ENCODE data around the gene DYNLT1.
"Not testable (repeated sequence)": the region's sequence is repeated elsewhere in the genome, so short reads cannot be mapped to it uniquely, and the experiment has no call there.

The DYNLT1 gene

DNA sequence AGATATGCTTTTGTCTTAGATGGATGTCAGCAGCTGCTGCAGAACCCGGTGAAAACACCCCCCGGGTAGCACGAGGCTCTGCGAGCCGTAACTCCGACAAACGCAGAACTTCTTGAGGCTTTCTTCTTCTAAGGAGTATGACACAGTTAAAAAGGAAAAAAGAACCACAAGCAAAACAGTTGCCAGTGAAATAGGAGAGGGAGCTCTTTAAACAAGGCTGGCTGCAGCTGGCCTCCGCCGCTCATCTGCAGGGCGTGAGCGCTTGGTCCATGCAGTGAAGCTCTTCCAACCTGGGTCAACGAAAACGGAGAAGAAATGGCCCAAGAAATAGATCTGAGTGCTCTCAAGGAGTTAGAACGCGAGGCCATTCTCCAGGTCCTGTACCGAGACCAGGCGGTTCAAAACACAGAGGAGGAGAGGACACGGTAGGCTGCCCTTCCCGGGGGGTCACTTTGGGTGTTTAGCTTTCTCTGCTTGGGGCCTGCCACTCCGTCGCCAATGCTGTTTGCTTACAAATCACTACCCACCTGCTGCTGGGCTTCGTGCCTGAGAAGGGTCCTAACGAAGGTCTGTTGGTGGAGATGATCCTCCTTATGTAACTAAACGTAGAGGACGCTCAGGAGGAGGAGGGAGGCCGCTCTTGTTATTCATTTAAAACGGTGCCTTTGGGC is 18.5 kb upstream of the DYNLT1 start:
- no peak for DNase-seq

DNA sequence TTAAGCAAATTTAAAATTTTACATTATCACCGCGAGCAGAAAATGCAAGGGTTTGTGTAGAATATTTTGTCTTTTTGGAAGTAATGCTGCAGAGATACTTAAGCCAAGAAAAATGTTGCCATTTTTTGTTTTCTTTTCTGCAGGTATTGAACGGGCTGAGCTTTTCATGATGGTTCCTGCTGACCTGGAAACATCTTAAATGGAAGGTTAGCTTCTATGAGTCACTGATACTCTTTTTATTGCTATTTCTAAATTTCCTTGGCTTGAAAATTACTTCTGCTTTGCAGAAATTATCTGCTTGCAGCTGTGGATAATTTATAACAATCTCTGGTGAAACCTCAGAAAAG is 18.0 kb upstream of the DYNLT1 start:
- DNase-seq, result no peak

DNA sequence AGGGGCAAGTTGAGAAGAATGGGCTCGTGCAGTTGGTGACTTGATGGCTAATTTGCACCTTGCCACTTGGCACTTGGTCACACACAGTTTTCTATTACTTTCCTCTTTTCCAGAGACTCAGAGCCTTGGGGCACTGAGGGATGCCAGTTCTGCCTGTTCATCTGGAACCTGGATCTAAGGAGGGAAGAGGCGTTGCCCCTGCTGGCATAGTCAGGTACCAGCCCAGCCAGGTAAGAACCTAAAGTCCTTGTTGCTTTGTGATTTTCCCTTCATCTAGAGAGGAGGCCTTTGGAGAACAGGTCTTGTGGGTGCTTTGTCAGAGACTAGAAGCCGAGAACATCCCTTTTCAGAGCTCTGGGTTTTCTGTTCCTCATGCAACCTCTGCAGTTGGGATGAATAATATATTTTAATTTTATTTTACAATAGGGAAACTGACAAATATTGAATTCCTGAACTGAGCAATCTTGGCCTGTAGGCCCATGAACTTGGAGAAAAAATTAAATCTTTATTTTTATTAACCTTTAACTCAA is 16.7 kb upstream of the DYNLT1 start:
- no peak for DNase-seq

DNA sequence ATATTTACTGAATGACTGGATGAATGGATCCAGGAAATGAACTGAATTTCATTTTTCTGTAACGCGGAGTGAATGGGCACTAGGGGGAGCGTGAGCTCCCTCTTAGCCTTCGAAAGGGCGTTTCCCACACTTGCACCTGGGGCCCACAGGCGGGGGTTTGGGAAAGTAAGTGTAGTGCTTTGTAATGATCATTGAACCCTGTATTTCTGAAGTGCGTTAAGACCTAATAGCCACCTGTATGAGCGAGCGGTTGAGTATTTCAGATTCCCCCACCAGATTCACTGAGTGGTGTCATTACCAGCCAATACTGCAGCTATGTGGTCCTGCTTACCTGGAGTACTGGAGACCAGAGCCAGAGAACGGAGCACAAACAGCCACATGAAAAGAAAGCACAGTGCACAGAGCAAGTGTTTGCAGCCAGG is 15.8 kb upstream of the DYNLT1 start:
- no peak for DNase-seq

DNA sequence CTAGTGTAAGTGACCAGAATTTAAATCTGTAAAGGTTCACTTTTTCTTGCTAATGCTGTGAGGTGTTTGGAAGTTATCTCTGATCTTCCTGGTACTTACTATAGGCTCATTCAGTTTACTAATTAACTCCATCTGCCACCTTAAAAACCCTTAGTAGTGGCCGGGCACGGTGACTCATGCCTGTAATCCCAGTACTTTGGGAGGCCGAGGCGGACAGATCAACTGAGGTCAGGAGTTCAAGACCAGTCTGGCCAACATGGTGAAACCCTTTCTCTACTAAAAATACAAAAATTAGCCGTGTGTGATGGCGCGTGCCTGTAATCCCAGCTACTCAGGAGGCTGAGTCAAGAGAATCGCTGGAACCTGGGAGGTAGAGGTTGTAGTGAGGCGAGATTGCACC is 12.4 kb upstream of the DYNLT1 start:
- peak; percentile 44 for DNase-seq

DNA sequence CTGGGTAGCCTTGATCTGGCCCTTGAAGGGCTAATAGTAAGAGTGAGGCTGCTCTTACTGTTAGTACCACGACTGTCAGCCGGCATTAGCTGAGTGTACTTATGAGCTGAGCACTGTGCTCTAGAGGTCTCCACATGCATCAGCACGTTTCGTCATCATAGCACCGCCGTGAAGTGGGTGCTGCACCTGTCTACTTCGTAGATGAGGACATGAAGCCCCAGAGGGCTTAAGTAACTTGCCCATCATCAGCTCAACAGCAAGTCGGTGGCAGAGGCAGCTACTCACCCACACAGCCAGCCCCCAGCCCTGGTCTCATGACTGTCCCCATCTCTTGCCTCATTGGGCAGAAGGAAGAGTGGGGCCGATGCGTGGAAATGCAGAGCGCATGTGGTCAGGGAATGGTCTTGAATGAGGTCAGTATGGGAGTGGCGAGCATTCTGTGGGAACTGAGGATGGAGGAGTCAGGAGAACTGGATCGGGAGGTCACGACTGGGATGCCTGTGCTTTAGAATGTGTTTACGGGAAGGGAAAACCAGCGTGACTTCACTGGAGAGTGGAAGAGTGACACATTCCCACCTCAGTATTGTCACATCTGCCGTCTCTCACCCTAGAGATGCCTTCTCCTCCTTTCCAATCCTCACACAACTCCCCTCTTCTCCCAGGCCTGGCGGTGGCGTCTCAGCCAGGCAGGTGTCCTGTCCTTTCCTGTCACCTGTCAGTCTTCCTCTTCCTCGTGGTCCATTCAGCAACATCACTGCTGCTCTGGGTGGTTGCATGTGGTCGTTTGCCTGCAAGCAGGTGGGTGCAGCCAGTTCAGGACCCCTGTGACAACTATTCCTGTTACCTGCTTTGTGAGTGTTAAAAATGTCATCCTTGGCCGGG is 11.3 kb upstream of the DYNLT1 start:
- no peak for DNase-seq

DNA sequence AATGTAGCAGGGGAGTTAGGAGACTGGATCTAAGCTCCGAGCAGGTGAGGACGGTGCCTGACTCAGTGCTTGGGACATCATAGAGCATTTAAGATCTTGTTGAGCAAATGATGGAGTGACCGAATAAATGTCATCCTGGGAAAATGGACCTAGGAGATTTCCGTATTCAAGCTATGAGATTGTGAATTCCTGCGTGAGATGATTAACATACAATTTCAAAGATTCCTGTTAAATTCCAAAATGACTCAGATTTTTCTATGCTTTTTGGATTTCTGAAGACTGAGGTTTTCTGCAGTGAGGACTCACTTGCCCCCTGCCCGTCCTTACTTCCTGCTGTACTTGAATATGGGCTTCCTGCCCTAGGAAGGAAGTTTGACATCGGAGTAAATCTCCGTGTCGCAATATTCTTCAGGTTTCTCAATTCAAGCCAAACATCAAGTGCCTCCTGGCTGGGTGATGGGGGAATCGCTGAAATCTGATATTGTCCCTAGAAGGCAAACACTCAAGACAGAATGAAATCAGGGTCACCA is 10.5 kb upstream of the DYNLT1 start:
- no peak for DNase-seq

DNA sequence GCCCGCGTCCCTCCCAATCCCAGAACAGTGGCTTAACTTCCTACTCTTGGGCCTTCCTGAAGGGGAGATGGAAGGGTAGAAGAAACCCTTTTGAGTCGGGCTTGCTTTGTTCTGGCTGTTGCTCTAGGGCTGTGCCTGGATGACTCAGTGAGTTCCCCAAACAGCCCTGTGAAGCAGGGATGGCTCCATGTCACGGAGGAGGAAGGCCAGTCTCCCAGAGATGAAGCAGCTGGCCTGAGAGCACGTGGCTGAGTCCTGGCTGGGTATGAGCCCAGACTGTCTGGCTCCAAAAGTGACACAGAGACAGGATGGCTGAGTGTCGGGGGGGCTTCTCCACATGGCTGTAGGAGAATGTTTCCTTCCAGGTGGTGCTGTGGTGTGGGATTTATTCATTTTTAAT is 10.0 kb upstream of the DYNLT1 start:
- DNase-seq, result peak; percentile 30

DNA sequence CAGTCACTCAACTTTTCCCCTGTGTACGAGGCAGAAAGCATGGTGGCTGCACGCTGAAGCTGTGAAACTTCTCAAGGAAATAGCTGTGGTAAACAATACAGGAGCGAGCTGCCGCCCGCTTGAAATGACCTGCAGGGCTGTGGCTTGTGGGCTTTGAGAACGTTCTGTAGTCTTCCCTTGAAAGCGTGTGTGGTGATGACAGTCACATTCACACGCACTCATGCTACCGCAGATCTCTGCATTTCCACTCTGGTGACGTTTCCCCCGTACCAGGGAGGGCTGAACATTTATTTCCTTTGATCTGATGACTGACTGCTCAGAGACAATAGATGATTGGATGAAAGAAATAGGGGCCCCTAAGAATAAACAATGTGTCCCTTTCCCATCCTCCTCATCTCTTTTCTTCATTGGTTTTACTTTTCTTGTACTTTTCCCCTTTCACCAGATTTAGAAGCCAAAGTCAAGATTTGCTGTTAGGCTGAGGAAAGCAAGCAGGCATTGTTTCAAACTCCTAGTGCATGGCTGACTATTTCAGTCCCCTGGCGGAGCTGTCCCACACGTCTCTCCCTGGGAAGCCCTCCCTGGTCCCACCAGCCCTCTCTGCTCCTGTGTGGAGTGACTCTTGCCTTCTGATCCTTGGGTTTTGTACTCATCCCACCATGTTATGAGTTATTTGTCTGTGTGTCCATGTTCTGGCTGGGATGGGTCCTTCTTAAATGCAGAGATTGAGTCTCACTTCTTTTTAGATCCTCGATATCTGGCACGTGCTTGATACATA is 9.2 kb upstream of the DYNLT1 start:
- DNase-seq, result no peak

DNA sequence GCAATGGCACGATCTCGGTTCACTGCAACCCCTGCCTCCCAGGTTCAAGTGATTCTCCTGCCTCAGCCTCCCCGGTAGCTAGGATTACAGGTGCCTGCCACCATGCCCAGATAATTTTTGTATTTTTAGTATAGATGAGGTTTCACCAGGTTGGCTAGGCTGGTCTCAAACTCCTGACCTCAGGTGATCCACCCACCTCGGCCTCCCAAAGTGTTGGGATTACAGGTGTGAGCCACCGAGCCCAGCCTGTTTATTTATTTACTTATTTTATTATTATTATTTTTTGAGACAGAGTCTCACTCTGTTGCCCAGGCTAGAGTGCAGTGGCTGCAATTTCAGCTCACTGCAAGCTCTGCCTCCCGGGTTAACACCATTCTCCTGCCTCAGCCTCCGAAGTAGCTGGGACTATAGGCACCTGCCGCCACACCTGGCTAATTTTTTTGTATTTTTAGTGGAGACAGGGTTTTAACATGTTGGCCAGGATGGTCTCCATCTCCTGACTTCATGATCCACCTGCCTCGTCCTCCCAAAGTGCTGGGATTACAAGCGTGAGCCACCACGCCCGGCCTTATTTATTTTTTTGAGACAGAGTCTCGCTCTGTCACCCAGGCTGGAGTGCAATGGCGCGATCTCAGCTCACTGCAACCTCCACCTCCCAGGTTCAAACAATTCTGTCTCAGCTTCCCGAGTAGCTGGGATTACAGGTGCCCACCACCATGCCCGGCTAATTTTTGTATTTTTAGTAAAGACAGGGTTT is 7.6 kb upstream of the DYNLT1 start:
- not testable (repeated sequence) for DNase-seq

DNA sequence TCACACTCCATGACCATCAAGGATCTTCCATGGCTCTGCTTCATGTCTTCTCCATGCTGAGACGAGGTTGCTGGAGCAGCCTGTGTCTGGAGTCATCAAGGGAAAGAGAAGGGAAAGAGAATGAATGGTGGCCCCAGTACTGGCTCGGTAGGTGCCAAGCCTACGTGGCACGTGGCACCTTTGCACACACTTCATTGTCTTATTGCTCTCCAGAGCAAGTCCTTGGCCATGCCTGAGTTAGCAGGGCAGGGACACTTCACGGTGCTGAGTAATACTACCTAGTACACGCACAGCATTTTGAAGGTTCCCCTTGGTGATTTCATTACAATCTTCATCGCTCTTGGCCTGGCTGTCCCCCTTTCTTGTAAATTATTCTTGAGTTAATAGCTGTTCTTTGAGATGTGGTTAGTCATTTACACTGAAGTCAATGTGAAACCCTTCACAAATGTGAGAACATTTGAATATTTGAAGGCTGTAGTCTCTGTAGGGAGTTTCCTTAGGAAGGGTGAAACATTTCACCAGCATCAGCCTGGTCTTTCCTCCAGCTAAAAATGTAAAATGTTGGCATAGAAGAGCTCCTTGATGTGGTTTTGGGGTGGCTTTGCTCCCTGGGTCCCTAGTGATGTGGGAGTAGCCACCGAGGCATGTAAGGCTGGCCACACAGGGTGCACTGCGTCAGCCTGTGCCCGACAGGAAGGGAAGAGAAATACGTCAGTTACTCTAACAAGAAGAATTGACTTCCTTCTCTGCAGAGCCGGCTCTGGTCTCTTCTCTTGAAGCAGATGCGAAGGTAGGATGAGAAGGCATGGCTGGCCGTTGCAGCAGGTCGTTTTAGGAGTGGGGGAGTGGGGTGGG is 5.0 kb upstream of the DYNLT1 start, which contains the start of gene SYTL3:
TSS of gene SYTL3 (plus strand) at position 766 of the 855 bp plus-strand sequence. CDS start 13,215 bp downstream, outside the sequence.
- no peak for DNase-seq

DNA sequence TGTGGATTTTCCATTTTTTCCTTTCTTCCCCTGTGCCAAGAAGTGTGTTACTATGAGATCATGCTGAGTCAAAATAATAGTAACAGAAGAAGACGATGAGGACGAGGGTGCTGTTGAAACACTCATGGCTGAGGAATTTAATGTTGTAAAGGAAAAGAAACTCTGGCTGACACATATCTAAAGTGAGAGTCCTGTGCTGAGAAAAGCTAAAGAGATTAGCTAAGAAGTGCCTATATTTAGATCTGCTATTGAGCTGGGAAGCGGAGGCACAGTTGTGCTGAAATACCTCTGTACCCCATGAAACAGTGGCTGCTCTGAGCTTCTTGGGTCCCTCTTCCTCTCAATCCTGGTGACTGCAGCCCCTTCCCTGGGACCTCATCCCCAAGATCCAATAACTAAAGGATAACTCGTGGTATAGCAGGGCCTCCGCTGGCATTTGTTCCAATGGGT is 4.2 kb upstream of the DYNLT1 start:
- no peak for DNase-seq

DNA sequence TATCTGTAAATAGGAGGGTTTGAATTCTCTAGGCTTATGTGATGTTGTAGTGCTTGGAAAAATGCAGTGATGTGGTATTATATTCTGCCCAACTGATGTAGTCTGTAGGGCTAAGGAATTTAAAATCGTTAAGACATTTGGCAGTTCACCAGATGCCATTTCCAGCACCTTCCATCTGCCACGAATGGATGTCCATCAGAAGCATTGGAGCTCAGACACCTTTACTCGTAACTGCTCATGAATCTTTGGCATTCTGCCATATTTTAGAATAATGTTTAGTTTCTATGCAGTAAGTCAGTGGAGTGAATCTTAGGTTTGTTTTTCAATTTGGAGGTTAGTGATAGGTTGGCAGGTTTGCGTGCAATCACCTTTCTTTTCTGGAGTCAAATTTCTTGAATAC is 3.0 kb upstream of the DYNLT1 start:
- DNase-seq, result peak; percentile 20

DNA sequence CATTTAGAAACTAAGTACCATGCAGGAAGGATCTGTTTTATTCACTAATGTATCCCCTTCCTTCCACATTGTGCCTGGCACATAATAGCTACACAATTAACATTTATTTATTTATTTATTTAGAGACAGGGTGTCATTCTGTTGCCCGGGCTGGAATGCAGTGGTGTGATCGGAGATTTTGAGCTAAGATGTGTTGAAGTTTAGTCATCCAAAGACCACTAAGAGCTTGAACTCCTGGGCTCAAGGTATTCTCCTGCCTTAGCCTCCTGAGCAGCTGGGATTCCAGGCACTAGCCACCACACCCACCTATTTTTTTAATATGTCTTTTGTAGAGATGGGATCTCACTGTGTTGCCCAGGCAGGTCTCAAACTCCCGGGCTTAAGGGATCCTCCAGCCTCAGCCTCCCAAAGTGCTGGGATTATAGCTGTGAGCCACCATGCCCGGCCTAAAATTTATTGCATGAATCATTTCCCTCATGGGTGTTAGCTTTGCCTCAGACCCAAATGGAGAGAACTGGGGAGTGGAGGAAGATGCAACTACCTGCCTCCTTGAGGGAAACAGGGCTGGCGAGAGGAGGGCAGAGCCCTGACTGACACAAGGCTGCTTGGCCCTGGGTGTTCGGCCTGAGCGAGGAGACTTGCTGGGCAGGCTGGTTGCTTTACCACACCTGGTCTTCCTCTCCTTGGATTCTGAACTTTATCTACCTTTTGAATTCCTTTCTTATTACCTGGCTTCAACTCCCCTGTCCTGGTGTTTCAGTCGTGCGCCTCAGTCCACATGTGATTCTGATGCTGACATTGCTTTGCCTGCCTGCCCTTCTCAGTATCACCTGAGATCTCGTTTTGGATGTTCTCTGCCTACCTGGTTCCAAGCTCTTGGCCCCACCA is 1.7 kb upstream of the DYNLT1 start:
- DNase-seq, result no peak

DNA sequence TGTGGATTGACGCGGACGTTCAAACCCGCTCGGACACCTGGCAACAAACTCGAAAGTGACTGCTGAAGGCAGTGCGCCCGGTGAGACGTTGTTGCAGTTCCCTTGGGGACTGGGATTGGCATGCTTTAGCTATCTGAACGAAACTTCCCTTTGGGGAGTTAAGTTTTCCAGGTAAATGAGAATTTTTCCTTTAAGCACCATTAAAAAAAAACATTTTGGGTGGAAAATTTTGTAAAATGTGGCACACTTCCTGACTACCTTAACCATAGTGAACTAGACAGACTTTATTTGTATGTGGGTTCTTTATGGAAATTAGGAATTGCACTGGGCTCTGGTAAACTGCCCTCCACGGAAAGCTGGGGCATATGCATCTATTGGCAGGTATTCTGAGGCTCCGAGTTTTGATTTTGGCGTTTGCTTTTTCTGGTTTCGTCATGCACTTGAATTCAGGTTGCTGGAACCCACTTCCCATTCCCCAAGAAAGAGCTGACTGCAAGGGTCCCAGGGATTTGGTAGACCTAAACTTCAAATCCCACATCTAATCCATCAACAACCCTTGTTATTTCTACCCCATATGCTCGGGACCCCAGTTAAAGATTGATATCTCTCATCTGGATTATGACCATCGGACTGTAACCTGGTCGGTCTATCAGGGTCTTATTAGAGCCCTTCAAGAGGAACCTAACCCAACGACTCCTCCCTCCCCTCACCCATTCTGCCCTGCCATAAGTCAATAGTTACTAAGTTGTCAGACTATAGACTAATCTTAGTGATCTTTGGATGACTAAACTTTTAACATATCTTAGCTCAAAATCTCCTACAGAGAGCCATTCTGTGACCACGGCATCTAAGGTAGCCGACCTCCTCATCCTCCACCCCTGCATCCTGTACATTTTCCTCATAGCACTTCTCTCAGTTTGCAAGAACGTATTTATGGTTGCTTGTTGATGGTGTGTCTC is 800 bp upstream of the DYNLT1 start:
- no peak for DNase-seq

DNA sequence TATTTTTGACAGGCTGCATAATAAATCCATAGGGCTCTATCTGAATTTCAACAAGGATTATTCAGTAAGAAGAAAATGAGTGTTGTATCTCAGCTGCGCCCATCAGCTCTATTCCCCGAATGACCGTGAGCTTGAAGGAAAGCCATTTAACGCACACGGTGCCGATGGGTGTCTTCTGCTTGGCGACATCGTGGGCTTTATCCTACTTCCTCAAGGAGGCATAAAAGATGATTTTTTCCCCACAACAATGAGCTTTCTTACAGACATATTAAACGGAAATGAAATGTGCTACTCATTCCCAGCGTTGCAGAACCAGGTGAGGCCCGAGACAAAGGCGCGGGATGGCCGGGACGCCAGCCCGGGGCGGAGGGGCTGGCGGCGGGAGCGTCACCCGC is 710 bp downstream of the DYNLT1 start:
- DNase-seq, result no peak

DNA sequence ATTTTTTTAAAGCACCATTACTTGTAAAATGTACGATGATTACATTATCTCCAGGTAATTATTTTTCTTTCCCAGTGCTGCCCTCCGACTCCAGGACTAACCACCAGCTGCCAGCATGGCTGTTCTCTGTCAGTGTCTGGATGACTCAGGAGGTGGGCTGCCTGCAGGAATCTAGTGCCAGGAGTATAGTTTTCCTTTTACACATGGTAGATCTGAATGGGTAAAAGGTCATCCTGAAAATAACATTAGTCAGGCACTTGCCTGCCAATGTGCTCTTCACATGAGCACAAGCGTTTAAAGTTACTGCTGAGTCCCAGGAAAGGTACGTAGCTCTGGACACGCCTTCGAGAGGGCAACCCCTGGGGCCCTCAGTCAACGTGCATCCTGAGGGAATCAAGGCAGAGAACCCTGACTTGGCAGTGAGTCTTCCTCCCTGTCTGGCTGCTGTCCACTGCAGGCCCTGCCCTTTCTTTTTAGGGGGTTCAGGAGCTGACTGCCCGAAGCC is 2.4 kb downstream of the DYNLT1 start:
- peak; percentile 34 for DNase-seq

DNA sequence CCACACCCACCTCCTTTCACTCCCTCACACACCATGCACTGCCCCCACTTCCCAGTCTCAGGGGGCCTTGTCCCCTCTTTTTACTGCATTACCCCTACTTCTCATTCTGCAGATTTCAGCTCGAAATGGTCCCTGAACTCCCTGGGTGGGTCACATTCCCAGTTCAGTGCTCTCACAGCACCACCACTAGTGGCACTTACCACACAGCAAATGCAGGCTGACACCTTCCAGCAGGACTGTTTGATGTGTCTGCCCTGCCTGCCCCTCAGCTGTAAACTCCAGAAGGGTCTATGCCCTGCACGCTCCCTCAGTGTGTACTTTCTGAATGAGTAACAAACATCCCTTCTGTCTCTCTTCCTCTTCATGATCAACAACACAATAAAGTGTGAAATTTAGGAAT is 4.0 kb downstream of the DYNLT1 start:
- DNase-seq, result no peak

DNA sequence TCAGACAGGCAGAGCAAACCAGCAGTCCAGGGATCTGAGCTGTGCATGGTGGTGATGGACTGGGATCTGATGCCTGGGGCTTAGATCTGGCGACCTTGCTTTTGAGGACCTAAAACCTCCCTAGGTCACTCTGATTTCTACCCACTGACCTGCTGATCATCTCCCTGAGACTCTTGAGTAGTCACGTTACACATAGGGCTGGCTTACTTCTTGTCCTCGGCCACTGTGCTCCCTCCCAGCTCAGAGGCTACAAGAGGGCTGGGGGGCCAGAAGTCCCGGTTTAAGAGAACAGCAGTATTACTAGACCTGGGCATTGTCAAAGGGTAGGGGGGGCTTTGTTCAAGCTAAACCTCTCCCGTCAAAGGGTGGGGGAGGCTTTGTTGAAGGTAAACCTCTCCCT is 5.5 kb downstream of the DYNLT1 start:
- DNase-seq, result no peak
